ENCODE measurements around the gene PPP1R3F. TPM values are rescaled to one million over a fixed set of nuclear protein-coding genes. Genes with fewer than 3 reads are reported as not detected.
"Not testable (repeated sequence)": the region's sequence is repeated elsewhere in the genome, so short reads cannot be mapped to it uniquely, and the experiment has no call there.

Gene PPP1R3F
- polyA plus RNA-seq, 3 donors: 2.4 to 3.1 (median 2.8) TPM

GRCh38 chrX:49292400-49293362 is 23.1 kb downstream of the PPP1R3F start:
- 72 to 81% (median 81%) methylated on average over 13 to 17 of the region's 17 CpGs for WGBS, 3 donors
- no peak overlapping the region for H3K27ac ChIP-seq (ENCODE audit: low read depth, low read length)

GRCh38 chrX:49299293-49299692 is 29.7 kb downstream of the PPP1R3F start:
- 88 to 96% (median 91%) methylated on average over 4 to 5 of the region's 5 CpGs for WGBS, 3 donors
- not testable (repeated sequence) for H3K27ac ChIP-seq (ENCODE audit: low read depth, low read length)

GRCh38 chrX:49300703-49301102 is 31.1 kb downstream of the PPP1R3F start:
- WGBS, 3 donors: 47 to 88% (median 78%) methylated on average over 1 of the region's 1 CpG
- no peak overlapping the region for H3K27ac ChIP-seq (ENCODE audit: low read depth, low read length)

- WGBS, 3 donors: 71 to 93% (median 81%) methylated on average over 7 to 15 of the region's 15 CpGs
These were observed 33.8 kb downstream of the PPP1R3F start, which contains the start of gene GAGE10 for GRCh38 chrX:49303346-49303745. GAGE10 (plus strand) TSS chrX:49303646; CDS start chrX:49304860, 1,214 bp downstream.

GRCh38 chrX:49307775-49308174 is 38.2 kb downstream of the PPP1R3F start:
- H3K27ac ChIP-seq (ENCODE audit: low read depth, low read length): not testable (repeated sequence)
- 39 to 59% (median 46%) methylated on average over 2 of the region's 2 CpGs for WGBS, 3 donors

More at GRCh38 chrX:49303346-49303745, 33.8 kb downstream of the PPP1R3F start, which contains the start of gene GAGE10:
- H3K27ac ChIP-seq (ENCODE audit: low read depth, low read length): no peak within 1 kb of the TSS

GRCh38 chrX:49308604-49309269 is 39.1 kb downstream of the PPP1R3F start:
- no peak overlapping the region for H3K27ac ChIP-seq (ENCODE audit: low read depth, low read length)
- WGBS, 3 donors: 40 to 70% (median 57%) methylated on average over 14 to 15 of the region's 15 CpGs

GRCh38 chrX:49309401-49309981 is 39.9 kb downstream of the PPP1R3F start:
- H3K27ac ChIP-seq (ENCODE audit: low read depth, low read length): no peak overlapping the region
- WGBS, 3 donors: 3 to 20% (median 8%) methylated on average over 8 of the region's 8 CpGs

- H3K27ac ChIP-seq (ENCODE audit: low read depth, low read length): no peak overlapping the region
- WGBS, 3 donors: 80 to 84% (median 83%) methylated on average over 17 to 18 of the region's 18 CpGs
These were observed 40.8 kb downstream of the PPP1R3F start for GRCh38 chrX:49310371-49310770.

GRCh38 chrX:49312176-49312575 is 42.6 kb downstream of the PPP1R3F start:
- WGBS, 3 donors: 57 to 89% (median 65%) methylated on average over 2 of the region's 2 CpGs
- no peak overlapping the region for H3K27ac ChIP-seq (ENCODE audit: low read depth, low read length)

- 53 to 76% (median 64%) methylated on average over 4 of the region's 4 CpGs for WGBS, 3 donors
- H3K27ac ChIP-seq (ENCODE audit: low read depth, low read length): no peak overlapping the region
These were observed 46.5 kb downstream of the PPP1R3F start for GRCh38 chrX:49316085-49316484.

- not testable (repeated sequence) for H3K27ac ChIP-seq (ENCODE audit: low read depth, low read length)
- WGBS, 3 donors: no CpG with 5 or more reads among the region's 16 CpGs
These were observed 52.1 kb downstream of the PPP1R3F start, which contains the start of gene GAGE12J for GRCh38 chrX:49321737-49322136. GAGE12J (plus strand) TSS chrX:49322037; CDS start chrX:49323194, 1,157 bp downstream.

- H3K27ac ChIP-seq (ENCODE audit: low read depth, low read length): not testable (repeated sequence)
- WGBS, 3 donors: no CpG with 5 or more reads among the region's 27 CpGs
These were observed 52.7 kb downstream of the PPP1R3F start for GRCh38 chrX:49322266-49322665.

- 100% methylated on average over 1 of the region's 7 CpGs; no CpG with 5 or more reads in 2 of the 3 donors for WGBS, 3 donors
- H3K27ac ChIP-seq (ENCODE audit: low read depth, low read length): not testable (repeated sequence)
These were observed 54.1 kb downstream of the PPP1R3F start for GRCh38 chrX:49323735-49324134.

GRCh38 chrX:49330421-49330820 is 60.8 kb downstream of the PPP1R3F start:
- not testable (repeated sequence) for H3K27ac ChIP-seq (ENCODE audit: low read depth, low read length)
- 76 to 95% (median 89%) methylated on average over 2 to 3 of the region's 11 CpGs for WGBS, 3 donors

- WGBS, 3 donors: no CpG with 5 or more reads among the region's 16 CpGs
These were observed 61.7 kb downstream of the PPP1R3F start, which contains the start of gene GAGE13 for GRCh38 chrX:49331282-49331681. GAGE13 (plus strand) TSS chrX:49331582; CDS start chrX:49332738, 1,156 bp downstream.

GRCh38 chrX:49331841-49332240 is 62.2 kb downstream of the PPP1R3F start:
- not testable (repeated sequence) for H3K27ac ChIP-seq (ENCODE audit: low read depth, low read length)
- WGBS, 3 donors: no CpG with 5 or more reads among the region's 26 CpGs

More at GRCh38 chrX:49331282-49331681, 61.7 kb downstream of the PPP1R3F start, which contains the start of gene GAGE13:
- not testable (repeated sequence) for H3K27ac ChIP-seq (ENCODE audit: low read depth, low read length)

Data from adipose tissue (tissue), 3 donors.